CD4-positive, alpha-beta T cell treated with Interleukin-15 for 4 hours (primary cell): Measurements from ENCODE around the gene ANKRD11.

ENCODE experiments used
- DNase-seq: peaks from one replicate; pipeline ENCODE4 v3.0.0-alpha.2; 2020; ENCODE audit warnings: low spot score

ANKRD11 gene

GRCh38 chr16:89381788-89382187 lies 108.6 kb downstream of the ANKRD11 start:
- no peak for DNase-seq

GRCh38 chr16:89380681-89381080 lies 109.7 kb downstream of the ANKRD11 start:
- DNase-seq, result no peak

- no peak for DNase-seq
Measured at GRCh38 chr16:89378947-89379771, 111.2 kb downstream of the ANKRD11 start.

- no peak for DNase-seq
Measured at GRCh38 chr16:89377453-89377848, 112.9 kb downstream of the ANKRD11 start.

- no peak for DNase-seq
Measured at GRCh38 chr16:89376812-89377452, 113.4 kb downstream of the ANKRD11 start.

- DNase-seq, result no peak
Measured at GRCh38 chr16:89375686-89376085, 114.7 kb downstream of the ANKRD11 start.

- DNase-seq, result no peak
Measured at GRCh38 chr16:89375021-89375420, 115.3 kb downstream of the ANKRD11 start.

GRCh38 chr16:89374393-89374960 lies 115.9 kb downstream of the ANKRD11 start:
- no peak for DNase-seq

GRCh38 chr16:89373355-89374110 lies 116.8 kb downstream of the ANKRD11 start:
- no peak for DNase-seq

- no peak for DNase-seq
Measured at GRCh38 chr16:89371968-89372634, 118.3 kb downstream of the ANKRD11 start.

GRCh38 chr16:89371386-89371785 lies 119.0 kb downstream of the ANKRD11 start:
- no peak for DNase-seq

GRCh38 chr16:89370601-89371000 lies 119.8 kb downstream of the ANKRD11 start:
- DNase-seq, result no peak

GRCh38 chr16:89370081-89370511 lies 120.3 kb downstream of the ANKRD11 start:
- no peak for DNase-seq

- DNase-seq, result no peak
Measured at GRCh38 chr16:89369266-89369895, 121.0 kb downstream of the ANKRD11 start.

- no peak for DNase-seq
Measured at GRCh38 chr16:89368604-89369249, 121.6 kb downstream of the ANKRD11 start.

- no peak for DNase-seq
Measured at GRCh38 chr16:89367538-89367915, 122.8 kb downstream of the ANKRD11 start.

- DNase-seq, result no peak
Measured at GRCh38 chr16:89366561-89367537, 123.5 kb downstream of the ANKRD11 start.

GRCh38 chr16:89365996-89366395 lies 124.4 kb downstream of the ANKRD11 start:
- DNase-seq, result no peak

GRCh38 chr16:89365044-89365467 lies 125.3 kb downstream of the ANKRD11 start:
- DNase-seq, result no peak

- DNase-seq, result no peak
Measured at GRCh38 chr16:89364606-89365005, 125.8 kb downstream of the ANKRD11 start.
